Activated naive CD8-positive, alpha-beta T cell (primary cell): ENCODE results near the gene CATSPERD.

Experiments used
- H3K27ac Mint-ChIP-seq: one replicate; pipeline ENCODE4 v1.8.0; 2021; ENCODE audit warnings: mixed read lengths
- H3K27me3 Mint-ChIP-seq: one replicate; pipeline ENCODE4 v1.8.0; 2021; ENCODE audit warnings: mixed read lengths
- H3K36me3 Mint-ChIP-seq: one replicate; pipeline ENCODE4 v1.8.0; 2021; ENCODE audit warnings: mixed read lengths
- H3K4me1 Mint-ChIP-seq: one replicate; pipeline ENCODE4 v1.8.0; 2021; ENCODE audit warnings: low read depth, mixed read lengths
- H3K4me3 Mint-ChIP-seq: one replicate; pipeline ENCODE4 v1.8.0; 2021; ENCODE audit warnings: mild to moderate bottlenecking, mixed read lengths
- H3K9me3 Mint-ChIP-seq: one replicate; pipeline ENCODE4 v1.8.0; 2021; ENCODE audit warnings: low read depth, mixed read lengths

Gene CATSPERD

DNA sequence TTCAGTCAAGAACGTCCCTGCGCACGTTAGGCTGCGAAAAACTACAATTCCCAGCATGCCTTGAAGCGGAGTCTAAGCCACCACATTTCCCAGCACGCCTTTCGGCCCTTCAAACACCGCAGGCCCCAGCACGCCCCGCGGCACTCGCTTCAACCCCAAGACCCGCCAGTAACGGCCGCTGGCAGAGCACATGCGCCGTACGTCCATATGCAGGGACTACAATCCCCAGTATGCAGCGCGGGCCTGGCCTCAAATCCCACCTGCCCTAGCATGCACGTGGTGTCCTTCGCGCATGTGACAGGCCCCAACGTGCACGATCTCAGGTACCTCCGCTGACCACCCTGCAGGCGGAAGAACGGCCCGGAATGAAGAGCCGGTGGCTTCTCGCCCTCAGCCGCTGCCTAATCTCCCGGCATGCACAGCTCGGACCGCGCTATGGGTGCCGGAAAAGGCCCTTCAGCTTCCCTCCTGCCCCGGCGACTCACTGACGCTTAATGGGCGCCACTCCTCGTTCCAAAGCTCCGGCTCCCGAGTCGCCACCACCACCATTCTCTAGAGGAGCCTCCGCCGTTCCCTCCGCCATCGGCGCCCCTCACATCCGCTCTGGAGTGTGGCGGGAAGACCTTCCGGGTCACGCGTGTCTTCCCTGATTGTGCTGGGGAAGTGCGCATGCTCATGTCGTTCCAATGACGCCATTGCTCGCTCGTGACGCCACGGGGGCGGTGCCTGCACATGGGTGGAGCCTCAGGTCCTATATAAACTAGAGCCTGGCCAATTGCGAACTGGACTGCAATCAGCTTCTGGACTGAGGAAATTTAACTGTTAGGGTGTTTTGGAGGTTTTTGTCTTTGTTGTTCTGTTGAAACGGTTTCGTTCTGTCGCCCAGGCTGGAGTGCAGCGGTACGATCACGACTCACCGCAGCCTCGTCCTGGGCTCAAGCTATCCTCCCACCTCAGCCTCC lies 70.4 kb downstream of the CATSPERD start, which contains the start of gene DUS3L:
Gene DUS3L, minus strand, starts transcription at position 605 of the 962 bp plus-strand sequence. Its CDS starts 22 bp downstream, at position 583.
- Mint-ChIP-seq H3K36me3 (peaks cover 6% of the 10 kb centered on the region), H3K4me1 (peaks cover 15% of the 10 kb centered on the region), H3K27me3 (no peaks in the 10 kb centered on the region), H3K4me3 (peak within 1 kb of the TSS; percentile 100), H3K27ac (peak within 1 kb of the TSS; percentile 100), H3K9me3 (no peaks in the 10 kb centered on the region)

DNA sequence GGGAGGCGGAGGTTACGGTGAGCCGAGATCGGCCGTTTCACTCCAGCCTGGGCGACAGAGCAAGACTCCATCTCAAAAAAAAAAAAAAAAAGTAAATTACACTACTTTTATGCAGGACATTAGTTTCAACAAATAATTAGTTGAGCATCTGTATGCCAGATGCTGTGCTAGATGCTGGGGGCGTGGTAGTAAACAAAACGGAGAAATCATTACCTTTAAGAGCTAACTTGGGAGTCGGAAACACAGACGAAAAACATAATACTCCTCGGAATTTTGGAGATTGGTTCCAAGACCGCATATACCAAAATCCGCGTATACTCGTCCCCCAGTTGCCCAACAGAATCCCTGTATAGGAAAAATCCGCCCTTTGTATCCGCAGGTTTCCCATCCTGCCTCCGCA lies 71.8 kb downstream of the CATSPERD start:
- Mint-ChIP-seq H3K9me3 (no peaks in the 10 kb centered on the region), H3K27ac (no peak overlapping the region), H3K36me3 (peaks cover 4% of the 10 kb centered on the region), H3K4me1 (peaks cover 15% of the 10 kb centered on the region), H3K27me3 (no peaks in the 10 kb centered on the region), H3K4me3 (no peak overlapping the region)

DNA sequence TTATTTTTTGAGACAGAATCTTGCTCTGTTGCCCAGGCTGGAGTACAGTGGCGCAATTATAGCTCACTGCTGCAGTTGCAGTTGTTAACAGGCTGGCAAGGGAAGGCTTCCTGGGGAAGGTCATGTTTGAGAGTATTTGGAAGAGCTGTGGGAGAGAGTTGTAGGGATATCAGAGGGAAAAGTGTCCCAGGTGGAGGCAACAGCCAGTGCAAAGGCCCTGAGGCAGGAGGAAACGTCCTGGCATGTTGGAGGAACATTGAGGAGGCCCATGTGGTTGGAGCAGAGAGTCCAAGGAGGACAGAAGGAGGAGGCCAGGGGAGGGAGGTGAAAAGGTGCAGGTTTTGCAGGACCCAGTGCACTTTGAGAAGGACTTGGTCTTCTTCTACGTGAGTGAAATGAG lies 72.8 kb downstream of the CATSPERD start:
- Mint-ChIP-seq H3K27me3 (no peaks in the 10 kb centered on the region), H3K27ac (no peak overlapping the region), H3K36me3 (peaks cover 4% of the 10 kb centered on the region), H3K4me1 (peaks cover 15% of the 10 kb centered on the region), H3K9me3 (no peaks in the 10 kb centered on the region), H3K4me3 (no peak overlapping the region)

DNA sequence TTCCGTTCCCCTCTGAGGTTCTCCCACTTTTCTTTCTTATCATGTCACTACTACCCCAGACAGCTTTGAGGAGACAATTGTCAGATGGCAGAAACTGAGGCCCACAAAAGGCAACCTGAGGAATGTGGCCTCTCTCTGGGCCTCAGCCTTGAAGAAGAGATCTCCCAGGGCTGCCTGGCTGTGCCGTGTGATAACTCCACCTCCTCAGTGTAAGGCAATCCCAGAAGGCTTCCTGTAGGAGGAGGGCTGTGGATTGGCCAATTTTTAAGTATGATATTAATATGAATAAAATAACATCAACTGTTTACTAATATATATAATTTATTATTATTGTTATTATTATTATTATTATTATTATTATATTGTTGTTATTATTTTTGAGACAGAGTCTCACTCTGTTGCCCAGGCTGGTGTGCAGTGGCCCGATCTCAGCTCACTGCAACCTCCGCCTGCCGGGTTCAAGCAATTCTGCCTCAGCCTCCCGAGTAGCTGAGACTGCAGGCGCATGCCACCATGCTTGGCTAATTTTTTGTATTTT lies 75.0 kb downstream of the CATSPERD start:
- Mint-ChIP-seq H3K4me1 (peaks cover 6% of the 10 kb centered on the region), H3K9me3 (no peaks in the 10 kb centered on the region), H3K36me3 (peaks cover under 1% of the 10 kb centered on the region), H3K27me3 (no peaks in the 10 kb centered on the region), H3K27ac (no peak overlapping the region), H3K4me3 (no peak overlapping the region)

DNA sequence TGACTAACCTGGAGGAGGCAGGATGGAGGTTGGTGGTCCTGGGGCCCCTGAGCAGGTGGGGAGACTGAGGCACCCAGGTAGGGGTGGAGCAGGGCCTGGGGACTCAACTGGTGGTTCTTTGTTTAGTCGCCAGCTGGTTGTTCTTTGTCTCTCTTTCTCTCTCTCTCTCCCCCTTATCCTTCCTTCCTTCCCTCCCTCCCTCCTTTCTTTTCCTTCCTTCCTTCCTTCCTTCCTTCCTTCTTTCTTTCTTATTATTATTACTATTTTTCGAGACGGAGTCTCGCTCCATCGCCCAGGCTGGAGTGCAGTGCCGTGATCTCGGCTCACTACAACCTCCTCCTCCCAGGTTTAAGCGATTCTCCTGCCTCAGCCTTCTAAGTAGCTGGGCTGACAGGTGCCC lies 77.8 kb downstream of the CATSPERD start:
- H3K4me1 Mint-ChIP-seq, result peaks cover 10% of the 10 kb centered on the region
- H3K4me3 Mint-ChIP-seq, result no peak overlapping the region
- no peak overlapping the region for H3K27ac Mint-ChIP-seq
- no peaks in the 10 kb centered on the region for H3K36me3 Mint-ChIP-seq
- no peaks in the 10 kb centered on the region for H3K9me3 Mint-ChIP-seq
- H3K27me3 Mint-ChIP-seq, result peaks cover 3% of the 10 kb centered on the region

DNA sequence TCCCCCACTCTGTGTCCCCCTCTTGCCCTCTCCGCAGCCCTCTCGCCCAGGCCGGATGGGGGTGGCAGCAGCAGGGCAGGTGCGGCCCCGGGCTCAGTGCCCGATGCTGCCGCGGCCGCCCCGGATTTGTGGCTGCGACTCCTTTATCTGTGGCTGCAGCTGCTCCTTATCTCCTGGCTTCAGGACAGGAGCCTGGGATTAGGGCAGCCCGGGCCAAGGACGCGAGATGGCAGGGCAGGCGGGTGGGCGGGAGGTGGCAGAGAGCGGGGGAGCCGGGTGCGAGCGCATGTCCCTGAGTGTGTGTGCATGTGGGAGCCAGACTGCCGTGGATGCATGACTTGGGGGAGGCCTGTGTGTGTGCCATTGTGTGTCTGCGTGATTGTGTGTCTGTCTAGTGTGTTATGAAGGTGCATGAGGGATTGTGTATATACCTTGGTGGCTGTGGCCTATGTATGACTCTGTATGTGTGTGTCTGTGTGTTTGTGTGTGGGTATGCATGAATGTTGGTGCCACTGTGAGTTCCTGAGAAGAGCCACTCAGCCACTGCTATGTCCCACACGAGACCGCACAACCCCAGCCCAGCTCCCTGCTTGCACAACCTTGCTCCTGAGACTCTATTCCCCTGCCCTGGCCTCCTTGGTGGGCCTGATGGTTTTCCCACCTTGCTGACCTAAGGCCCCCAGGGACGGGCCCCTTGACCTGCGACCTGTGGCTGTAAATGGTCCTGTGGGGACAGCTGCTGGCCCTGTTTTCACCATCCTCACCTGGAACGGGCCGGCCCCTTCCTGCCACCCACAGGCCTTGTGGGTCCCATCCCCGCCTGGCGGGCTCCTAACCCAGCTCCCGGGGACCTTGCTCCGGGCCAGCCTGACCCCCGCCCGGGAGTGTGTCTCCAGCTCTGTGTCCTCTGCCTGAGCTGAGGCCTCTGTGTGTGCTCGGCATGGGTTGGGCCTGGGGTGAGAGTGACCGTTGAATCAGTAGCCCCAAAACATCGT lies 79.1 kb downstream of the CATSPERD start:
- peaks cover 3% of the 10 kb centered on the region for H3K27me3 Mint-ChIP-seq
- no peaks in the 10 kb centered on the region for H3K9me3 Mint-ChIP-seq
- peaks cover 20% of the 10 kb centered on the region for H3K4me1 Mint-ChIP-seq
- H3K36me3 Mint-ChIP-seq, result no peaks in the 10 kb centered on the region
- no peak overlapping the region for H3K4me3 Mint-ChIP-seq
- H3K27ac Mint-ChIP-seq, result no peak overlapping the region

DNA sequence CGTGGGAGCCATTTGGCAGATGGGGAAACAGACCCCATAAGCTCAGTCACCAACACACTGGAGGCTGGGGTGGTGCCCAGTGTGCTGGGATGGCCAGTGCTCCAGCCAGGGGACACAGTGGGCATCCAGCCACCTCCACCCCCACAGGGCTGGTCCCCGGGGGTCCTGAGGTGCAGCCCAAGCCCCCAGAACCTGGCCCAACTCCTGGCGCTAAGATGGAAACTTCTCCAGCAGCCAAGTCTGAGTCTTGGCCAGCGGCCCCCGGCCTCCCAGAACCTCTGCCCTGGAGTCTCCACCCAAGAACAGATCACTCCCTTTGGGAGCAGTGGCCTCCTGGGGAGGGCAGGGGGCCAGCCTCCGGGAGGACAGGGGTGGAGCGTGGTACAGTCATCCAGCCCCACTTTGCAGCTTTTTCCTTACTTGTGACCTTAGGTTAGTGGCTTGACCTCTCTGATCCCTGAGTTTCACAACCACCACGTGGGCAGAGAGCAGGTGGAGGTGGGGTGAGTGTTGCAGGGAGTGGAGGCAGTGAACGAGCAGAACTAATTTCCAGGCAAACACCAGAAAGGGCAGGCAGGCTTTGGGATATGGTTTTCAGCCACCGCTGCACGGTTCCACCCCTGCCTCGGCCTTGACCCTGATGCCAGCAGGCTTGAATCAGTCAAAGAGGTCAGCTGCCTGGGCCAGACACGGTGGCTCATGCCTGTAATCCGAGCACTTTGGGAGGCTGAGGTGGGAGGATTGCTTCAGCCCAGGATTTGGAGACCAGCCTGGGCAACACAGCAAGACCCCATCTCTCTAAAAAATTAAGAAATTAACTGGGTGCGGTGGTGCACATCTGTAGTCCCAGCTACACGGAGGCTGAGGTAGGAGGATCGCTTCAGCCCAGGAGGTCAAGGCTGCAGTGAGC lies 80.2 kb downstream of the CATSPERD start:
- peaks cover 3% of the 10 kb centered on the region for H3K27me3 Mint-ChIP-seq

DNA sequence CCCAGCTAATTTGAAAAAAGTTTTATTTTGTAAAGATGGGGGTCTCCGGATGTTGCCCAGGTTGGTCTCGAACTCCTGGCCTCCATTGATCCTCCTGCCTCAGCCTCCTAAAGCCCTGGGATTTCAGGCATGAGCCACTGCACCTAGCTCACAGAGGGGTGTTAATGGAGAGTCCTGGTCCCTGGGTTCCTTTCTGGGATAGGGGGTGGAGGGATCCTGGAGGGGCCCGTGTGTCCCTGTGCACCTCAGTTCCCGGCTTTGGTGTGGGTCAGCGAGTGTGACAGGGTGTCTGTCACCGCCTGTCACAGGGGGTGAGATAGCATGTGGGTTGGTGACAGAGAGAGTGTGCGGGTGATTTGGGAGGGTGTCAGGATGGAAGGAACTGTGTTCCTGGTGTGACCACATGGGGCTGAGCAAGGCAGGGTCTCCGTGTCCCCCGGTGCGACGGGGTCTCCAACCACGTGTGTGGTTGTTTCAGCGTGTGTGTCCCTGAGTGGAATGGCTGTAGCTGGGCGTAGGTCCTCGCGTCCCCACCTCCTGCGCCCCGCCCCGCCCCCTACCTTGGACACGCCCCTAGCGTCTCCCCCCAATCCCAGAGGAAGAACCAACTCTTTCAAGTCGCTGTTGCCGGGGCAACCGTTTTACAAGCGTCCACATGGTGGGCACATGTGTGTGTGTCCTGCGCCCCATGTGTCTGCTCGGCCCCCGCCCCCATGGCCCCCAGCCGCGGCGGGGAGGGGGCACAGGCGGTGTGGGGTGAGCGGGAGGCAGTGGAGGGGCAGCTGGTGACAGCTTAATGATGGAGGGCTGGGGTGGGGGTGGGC lies 81.6 kb downstream of the CATSPERD start:
- peaks cover 20% of the 10 kb centered on the region for H3K4me1 Mint-ChIP-seq
- H3K27ac Mint-ChIP-seq, result no peak overlapping the region
- H3K27me3 Mint-ChIP-seq, result peaks cover 3% of the 10 kb centered on the region
- H3K9me3 Mint-ChIP-seq, result no peaks in the 10 kb centered on the region
- no peaks in the 10 kb centered on the region for H3K36me3 Mint-ChIP-seq
- peak overlapping the region; percentile 42 for H3K4me3 Mint-ChIP-seq

More for the DNA sequence above, 80.2 kb downstream of the CATSPERD start:
- H3K36me3 Mint-ChIP-seq, result no peaks in the 10 kb centered on the region
- no peaks in the 10 kb centered on the region for H3K9me3 Mint-ChIP-seq
- no peak overlapping the region for H3K4me3 Mint-ChIP-seq
- peaks cover 20% of the 10 kb centered on the region for H3K4me1 Mint-ChIP-seq
- no peak overlapping the region for H3K27ac Mint-ChIP-seq

DNA sequence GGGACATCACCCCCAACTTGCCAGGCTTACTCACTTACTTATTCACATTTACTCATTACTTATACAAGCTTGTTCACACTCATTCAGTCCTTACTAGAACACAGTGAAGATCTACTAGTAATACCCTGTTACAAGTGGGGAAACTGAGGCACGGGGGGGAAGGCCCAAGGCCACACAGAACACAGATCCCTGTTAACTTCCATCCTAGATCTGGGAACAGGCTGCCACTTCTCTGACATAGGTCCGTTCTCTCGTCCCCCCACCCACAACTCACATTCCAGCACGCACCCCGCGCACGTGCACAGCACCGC lies 83.0 kb downstream of the CATSPERD start:
- H3K27ac Mint-ChIP-seq, result peak overlapping the region; percentile 34
- peaks cover 20% of the 10 kb centered on the region for H3K4me1 Mint-ChIP-seq
- no peaks in the 10 kb centered on the region for H3K36me3 Mint-ChIP-seq
- H3K9me3 Mint-ChIP-seq, result no peaks in the 10 kb centered on the region
- H3K4me3 Mint-ChIP-seq, result peak overlapping the region; percentile 63
- H3K27me3 Mint-ChIP-seq, result peaks cover 3% of the 10 kb centered on the region

DNA sequence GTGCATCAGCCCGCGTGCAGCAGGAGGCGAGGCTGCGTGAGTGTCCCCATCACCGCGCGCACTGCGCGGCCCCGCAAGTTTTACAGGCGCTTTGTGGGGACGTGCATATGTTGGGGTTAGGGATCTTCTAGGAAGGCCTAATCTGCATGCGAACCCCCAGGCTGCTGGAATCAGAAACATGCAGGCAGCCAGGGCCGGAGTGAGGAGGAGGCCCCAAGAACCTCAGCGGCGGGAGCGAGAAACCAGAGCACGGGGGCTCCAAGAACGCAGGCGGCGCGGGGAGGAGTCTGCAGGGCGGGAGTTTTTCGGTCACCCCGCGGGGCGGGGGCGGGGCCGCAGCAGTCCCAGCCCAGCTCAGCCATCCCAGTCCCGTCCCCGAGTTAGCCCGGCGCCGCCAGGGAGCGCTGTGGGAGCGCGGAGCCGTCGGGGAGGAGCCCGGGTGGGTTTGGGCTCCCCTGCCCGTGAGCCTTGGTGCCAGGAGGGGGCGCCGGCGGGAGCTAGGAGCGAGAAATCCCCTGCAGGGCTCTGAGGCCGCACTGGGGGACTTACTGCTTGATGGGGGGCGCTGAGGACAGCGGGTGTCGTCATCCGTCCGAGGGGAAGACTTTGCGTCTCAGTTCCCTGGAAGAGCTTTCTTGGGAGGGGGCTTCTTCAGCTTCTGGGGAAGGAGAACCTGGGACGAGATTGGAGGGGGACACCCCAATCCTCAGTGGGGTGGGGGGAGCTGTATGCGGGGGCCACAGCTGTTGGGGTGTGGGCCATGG lies 83.5 kb downstream of the CATSPERD start:
- H3K9me3 Mint-ChIP-seq, result no peaks in the 10 kb centered on the region
- H3K36me3 Mint-ChIP-seq, result no peaks in the 10 kb centered on the region
- peak overlapping the region; percentile 79 for H3K4me3 Mint-ChIP-seq
- peaks cover 3% of the 10 kb centered on the region for H3K27me3 Mint-ChIP-seq
- H3K27ac Mint-ChIP-seq, result peak overlapping the region; percentile 34
- H3K4me1 Mint-ChIP-seq, result peaks cover 20% of the 10 kb centered on the region

DNA sequence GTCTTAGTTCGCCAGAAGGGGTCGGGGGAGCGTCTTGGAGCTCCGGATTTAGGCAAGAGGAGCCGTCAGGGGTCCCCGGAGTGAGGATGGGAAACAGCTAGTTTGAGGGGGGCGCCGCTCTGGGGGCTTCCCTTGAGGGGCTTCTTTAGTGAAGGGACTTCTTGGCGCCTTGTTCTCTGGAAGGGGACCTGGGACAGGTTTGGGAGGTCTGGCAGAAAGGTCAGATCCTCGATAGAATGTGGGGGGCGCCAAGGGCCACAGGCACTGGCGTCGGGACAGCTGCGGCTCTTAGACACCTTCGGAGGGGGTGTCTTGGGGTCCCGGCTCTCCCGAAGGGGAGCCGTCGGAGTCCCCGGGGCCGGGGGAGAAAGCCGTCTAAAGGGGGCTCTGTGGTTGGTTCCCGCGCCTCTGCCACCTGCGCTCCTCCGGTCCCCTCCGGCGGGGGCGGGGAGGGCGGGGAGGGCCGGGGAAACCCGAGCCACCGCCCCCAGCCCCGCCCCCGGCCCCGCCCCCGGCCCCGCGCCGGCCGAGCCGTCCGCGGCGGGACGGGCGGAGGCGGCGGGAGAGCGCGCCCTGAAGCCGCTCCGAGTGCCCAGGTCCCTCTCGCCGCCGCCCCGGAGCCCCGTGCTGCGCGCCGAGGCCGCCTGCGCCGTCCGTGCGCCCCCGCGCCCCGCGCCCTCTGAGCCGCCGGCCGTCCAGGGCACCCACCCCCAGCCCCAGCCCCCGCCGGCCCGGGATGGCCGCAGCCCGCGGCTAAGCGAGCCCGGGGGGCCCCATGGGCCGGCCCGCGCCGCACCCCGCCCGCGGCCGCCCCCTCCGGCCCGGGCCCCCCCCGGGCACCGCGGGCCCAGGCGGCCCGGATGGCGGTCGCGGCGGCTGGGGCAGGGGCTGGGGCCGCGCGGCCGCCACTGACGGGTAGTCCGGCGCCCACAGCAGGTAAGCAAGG lies 84.4 kb downstream of the CATSPERD start, which contains the start of gene NRTN:
Gene NRTN, plus strand, starts transcription at position 552 of the 946 bp plus-strand sequence. CDS start 19,099 bp downstream, outside the sequence.
- H3K27ac Mint-ChIP-seq, result peak within 1 kb of the TSS; percentile 16
- H3K9me3 Mint-ChIP-seq, result no peaks in the 10 kb centered on the region
- H3K4me1 Mint-ChIP-seq, result peaks cover 20% of the 10 kb centered on the region
- no peaks in the 10 kb centered on the region for H3K36me3 Mint-ChIP-seq
- peak within 1 kb of the TSS; percentile 79 for H3K4me3 Mint-ChIP-seq
- H3K27me3 Mint-ChIP-seq, result peaks cover 3% of the 10 kb centered on the region
